GM19099 (cell line): ENCODE data around the gene PCDH9.

Source experiments
- POLR2A ChIP-seq: IDR thresholded peaks from 3 replicates; pipeline ENCODE4 v1.6.1; 2011; ENCODE audit warnings: low read depth; ENCODE audit not compliant: insufficient read length; ENCODE audit errors: extremely low read depth

PCDH9 gene

GRCh38 chr13:66489586-66489985 is 740.5 kb downstream of the PCDH9 start:
- TF ChIP-seq POLR2A = no peak

- no peak for TF ChIP-seq POLR2A
Observed at GRCh38 chr13:66489172-66489571, 741.0 kb downstream of the PCDH9 start.

- TF ChIP-seq POLR2A = no peak
Observed at GRCh38 chr13:66483712-66484111, 746.4 kb downstream of the PCDH9 start.

- TF ChIP-seq POLR2A = no peak
Observed at GRCh38 chr13:66482836-66483235, 747.3 kb downstream of the PCDH9 start.

GRCh38 chr13:66477816-66478215 is 752.3 kb downstream of the PCDH9 start:
- TF ChIP-seq POLR2A = no peak

GRCh38 chr13:66475061-66475460 is 755.1 kb downstream of the PCDH9 start:
- no peak for TF ChIP-seq POLR2A

- no peak for TF ChIP-seq POLR2A
Observed at GRCh38 chr13:66469745-66470144, 760.4 kb downstream of the PCDH9 start.

GRCh38 chr13:66468656-66469055 is 761.5 kb downstream of the PCDH9 start:
- no peak for TF ChIP-seq POLR2A

GRCh38 chr13:66462187-66462586 is 767.9 kb downstream of the PCDH9 start:
- no peak for TF ChIP-seq POLR2A

- TF ChIP-seq POLR2A = no peak
Observed at GRCh38 chr13:66461021-66461420, 769.1 kb downstream of the PCDH9 start.

GRCh38 chr13:66459634-66460033 is 770.5 kb downstream of the PCDH9 start:
- no peak for TF ChIP-seq POLR2A

- no peak for TF ChIP-seq POLR2A
Observed at GRCh38 chr13:66459143-66459542, 771.0 kb downstream of the PCDH9 start.

- no peak for TF ChIP-seq POLR2A
Observed at GRCh38 chr13:66446413-66446812, 783.7 kb downstream of the PCDH9 start.

GRCh38 chr13:66443926-66444325 is 786.2 kb downstream of the PCDH9 start:
- no peak for TF ChIP-seq POLR2A

GRCh38 chr13:66440938-66441337 is 789.2 kb downstream of the PCDH9 start:
- TF ChIP-seq POLR2A = no peak

GRCh38 chr13:66430728-66431127 is 799.4 kb downstream of the PCDH9 start:
- TF ChIP-seq POLR2A = no peak

GRCh38 chr13:66430269-66430668 is 799.9 kb downstream of the PCDH9 start:
- TF ChIP-seq POLR2A = no peak
